K562 (cell line): Measurements from ENCODE around the gene RAB7A. TPM values are rescaled to one million over a fixed set of nuclear protein-coding genes. Genes with fewer than 3 reads are reported as not detected.

Source experiments
- polyA plus RNA-seq, 8 experiments: library from polyadenylated mRNA; depleted of rRNA in 4 of 8; stranded (reverse) in 5 of 8; unstranded in 3 of 8; fragments of >200 nt; fragmentation: Nextera tagmentation in 2 of 8; fragmentation: Illumina TruSeq in 1 of 8; extraction: Ambion mirVana in 2 of 8; extraction: Trizol in 1 of 8; gene quantifications; 2 replicates each; pipeline versions ENCODE4 v1.2.1 to v1.2.3, GENCODE V29; 2011 to 2014; ENCODE audit warnings: inconsistent platforms in 1 of 8, missing spikeins in 1 of 8
- small RNA-seq: library from RNA; depleted of rRNA; stranded (forward); fragments of <200 nt; gene quantifications from one replicate; pipeline ENCODE3, GENCODE V24; 2014
- total RNA-seq, 7 experiments: library from RNA; depleted of rRNA in 6 of 7; stranded (reverse); fragments of >200 nt in 6 of 7; fragmentation: Illumina TruSeq in 2 of 7; extraction: Trizol in 2 of 7; gene quantifications; 2 replicates each; pipeline versions ENCODE4 v1.2.1 to v1.2.3, GENCODE V29; 2011 to 2021; ENCODE audit warnings: low replicate concordance in 1 of 7

The RAB7A gene
- total and polyA plus RNA-seq, 9 of the 15 experiments (the other 6 are each of a cell fraction or from before 2014, with no cell fraction given) = 30.9 to 204 (median 72.8) TPM

Small RNA genes within 50 kb of the gene (small RNA-seq; reads per million reads assigned to genes)
- not detected for gene RF00399

Other genes with a start within 250 kb of the RAB7A start
- 86.9 and 125 TPM in 2 replicates for gene GATA2, start 233.0 kb upstream of the RAB7A start, total RNA-seq (2014; rRNA removed)
- 32.6 and 32.8 TPM in 2 replicates for gene GATA2, start 233.0 kb upstream of the RAB7A start, total RNA-seq (2014; rRNA removed; fragmentation: Illumina TruSeq; extraction: Trizol)
- 50.8 and 55.3 TPM in 2 replicates for gene GATA2, start 233.0 kb upstream of the RAB7A start, total RNA-seq (2015; rRNA removed; fragmentation: Illumina TruSeq; extraction: Trizol)
- gene GATA2, start 233.0 kb upstream of the RAB7A start, total RNA-seq (2021) = 215 and 218 TPM in 2 replicates
- gene GATA2, start 233.0 kb upstream of the RAB7A start, polyA plus RNA-seq (2011; rRNA removed) = 28.9 and 29.6 TPM in 2 replicates
- gene GATA2, start 233.0 kb upstream of the RAB7A start, polyA plus RNA-seq (2014; fragmentation: Illumina TruSeq; extraction: Trizol) = 74.6 and 129 TPM in 2 replicates
- 10 to 100 TPM in 1 of 2 experiments, 1 to 10 TPM in 1; 8.5 to 11.6 TPM for gene GATA2, start 233.0 kb upstream of the RAB7A start, polyA plus RNA-seq (2014; fragmentation: Nextera tagmentation; extraction: Ambion mirVana)
- gene GATA2, start 233.0 kb upstream of the RAB7A start, polyA plus RNA-seq (2014; rRNA removed) = 113 and 118 TPM in 2 replicates
- gene RPN1, start 75.4 kb upstream of the RAB7A start, total RNA-seq (2014; rRNA removed) = 178 and 259 TPM in 2 replicates
- 145 and 148 TPM in 2 replicates for gene RPN1, start 75.4 kb upstream of the RAB7A start, total RNA-seq (2014; rRNA removed; fragmentation: Illumina TruSeq; extraction: Trizol)
- gene RPN1, start 75.4 kb upstream of the RAB7A start, total RNA-seq (2015; rRNA removed; fragmentation: Illumina TruSeq; extraction: Trizol) = 177 and 181 TPM in 2 replicates
- gene RPN1, start 75.4 kb upstream of the RAB7A start, total RNA-seq (2021) = 145 and 157 TPM in 2 replicates
- gene RPN1, start 75.4 kb upstream of the RAB7A start, polyA plus RNA-seq (2011; rRNA removed) = 276 and 300 TPM in 2 replicates
- gene RPN1, start 75.4 kb upstream of the RAB7A start, polyA plus RNA-seq (2014; fragmentation: Illumina TruSeq; extraction: Trizol) = 149 and 168 TPM in 2 replicates
- 10 to 100 TPM; 39.5 to 58.4 TPM for gene RPN1, start 75.4 kb upstream of the RAB7A start, polyA plus RNA-seq (2014; fragmentation: Nextera tagmentation; extraction: Ambion mirVana)
- gene RPN1, start 75.4 kb upstream of the RAB7A start, polyA plus RNA-seq (2014; rRNA removed) = 130 and 155 TPM in 2 replicates
- gene ACAD9, start 153.4 kb downstream of the RAB7A start, total RNA-seq (2014; rRNA removed) = 30.1 and 31.2 TPM in 2 replicates
- 16.1 and 17.5 TPM in 2 replicates for gene ACAD9, start 153.4 kb downstream of the RAB7A start, total RNA-seq (2014; rRNA removed; fragmentation: Illumina TruSeq; extraction: Trizol)
- 22.5 and 22.8 TPM in 2 replicates for gene ACAD9, start 153.4 kb downstream of the RAB7A start, total RNA-seq (2015; rRNA removed; fragmentation: Illumina TruSeq; extraction: Trizol)
- 30.3 and 32.6 TPM in 2 replicates for gene ACAD9, start 153.4 kb downstream of the RAB7A start, total RNA-seq (2021)
- 18.1 and 21.3 TPM in 2 replicates for gene ACAD9, start 153.4 kb downstream of the RAB7A start, polyA plus RNA-seq (2011; rRNA removed)
- gene ACAD9, start 153.4 kb downstream of the RAB7A start, polyA plus RNA-seq (2014; fragmentation: Illumina TruSeq; extraction: Trizol) = 25.8 and 27.3 TPM in 2 replicates
- gene ACAD9, start 153.4 kb downstream of the RAB7A start, polyA plus RNA-seq (2014; fragmentation: Nextera tagmentation; extraction: Ambion mirVana) = 10 to 100 TPM; 10.2 to 11.2 TPM
- gene ACAD9, start 153.4 kb downstream of the RAB7A start, polyA plus RNA-seq (2014; rRNA removed) = 28.1 and 30.2 TPM in 2 replicates